K562 (cell line): ENCODE data around the gene TULP4. TPM values are rescaled to one million over a fixed set of nuclear protein-coding genes. Genes with fewer than 3 reads are reported as not detected.

Experiments used
- ATAC-seq: fragments of 200-7000 bp; cut with Tn5 transposase; 3 replicates; pipeline ENCODE4 v1.9.1; 2020; ENCODE audit warnings: moderate library complexity
- BruUV-seq: library from RNA; stranded (reverse); fragments of 400-500 nt; replicated peaks from 2 replicates; lab custom pipeline; 2021; lab: Mats Ljungman, UMichigan
- CTCF ChIA-PET: fragments of 300-600 bp; formaldehyde crosslinking; extraction: SDS; loops from one replicate; lab custom pipeline; 2021; ENCODE audit warnings: low intra/inter-chr PET ratio; lab: Yijun Ruan, JAX
- POLR2A ChIA-PET: fragments of 300-600, 350-650 bp; sonication (Branson Sonifier 250); formaldehyde crosslinking; extraction: SDS; loops from one replicate; lab custom pipeline; 2021; ENCODE audit warnings: antibody characterized with exemption, inconsistent platforms; lab: Yijun Ruan, JAX
- DNase-seq, 4 experiments: peaks; one replicate each; pipeline versions ENCODE4 v3.0.0 to v3.0.0-alpha.2; 2011 to 2018; ENCODE audit warnings: low spot score in 3 of 4, mixed read lengths in 3 of 4; ENCODE audit errors: extremely low read depth in 1 of 4
- FAIRE-seq: peaks from 2 replicates; lab custom pipeline; 2011; peaks lifted over from hg19 to GRCh38; lab: Jason Lieb, UNC
- H2AFZ ChIP-seq: 2 replicates; pipeline ENCODE4 v1.6.0; 2011; ENCODE audit warnings: low read depth, low read length, control low read depth, inconsistent platforms
- H3K27ac ChIP-seq: fragments of 200-600 bp; 3 replicates; pipeline ENCODE4 v1.8.0; 2011; ENCODE audit warnings: low read depth, mild to moderate bottlenecking, control low read depth, inconsistent platforms, low read length, moderate library complexity, mixed read lengths; ENCODE audit errors: extremely low read depth
- H3K27me3 ChIP-seq, 2 experiments: fragments of 300-600 bp in 1 of 2; 2 replicates in 1 of 2; 3 replicates in 1 of 2; pipeline versions ENCODE4 v1.6.0 to v1.8.0; 2011; ENCODE audit warnings: inconsistent platforms in 2 of 2, low read length in 2 of 2, mild to moderate bottlenecking in 1 of 2, mixed read lengths in 1 of 2, moderate library complexity in 1 of 2; ENCODE audit not compliant: control insufficient read depth in 2 of 2, insufficient read depth in 2 of 2
- H3K36me3 ChIP-seq: fragments of 300-600 bp; 3 replicates; pipeline ENCODE4 v1.8.0; 2011; ENCODE audit warnings: mild to moderate bottlenecking, low read length, inconsistent platforms; ENCODE audit not compliant: control insufficient read depth, insufficient read depth
- H3K4me1 ChIP-seq, 2 experiments: fragments of 200-600 bp in 1 of 2; replicated peaks in 1 of 2; 2 replicates in 1 of 2; 3 replicates in 1 of 2; pipeline versions ENCODE4 v1.5.1 to v1.8.0; 2011; ENCODE audit warnings: inconsistent platforms in 2 of 2, low read length in 2 of 2, mild to moderate bottlenecking in 1 of 2, mixed read lengths in 1 of 2, moderate library complexity in 1 of 2; ENCODE audit not compliant: control insufficient read depth in 2 of 2, insufficient read depth in 2 of 2
- H3K4me2 ChIP-seq: 2 replicates; pipeline ENCODE4 v1.6.1; 2011; ENCODE audit warnings: low read length, control low read depth, inconsistent platforms, mixed read lengths; ENCODE audit not compliant: insufficient read depth
- H3K4me3 ChIP-seq: fragments of 200-600 bp; sonication (generic), shearing (Covaris generic); 2 replicates; pipeline ENCODE4 v1.5.1; 2016; ENCODE audit warnings: control low read depth, inconsistent platforms
- H3K79me2 ChIP-seq: fragments of 200-600 bp; 3 replicates; pipeline ENCODE4 v1.8.0; 2011; ENCODE audit warnings: low read length, inconsistent platforms; ENCODE audit not compliant: control insufficient read depth, insufficient read depth
- H3K9ac ChIP-seq, 2 experiments: 2 replicates each; pipeline versions ENCODE4 v1.6.0 to v1.6.1; 2011; ENCODE audit warnings: low read depth in 2 of 2, low read length in 2 of 2, control low read depth in 1 of 2, inconsistent platforms in 1 of 2, mild to moderate bottlenecking in 1 of 2, mixed read lengths in 1 of 2; ENCODE audit not compliant: insufficient read depth in 1 of 2
- H3K9me1 ChIP-seq: one replicate; pipeline ENCODE4 v1.6.0; 2011; ENCODE audit warnings: inconsistent platforms, mild to moderate bottlenecking, low read length, moderate library complexity; ENCODE audit not compliant: control insufficient read depth, insufficient read depth
- H3K9me3 ChIP-seq: replicated peaks from 2 replicates; pipeline ENCODE4 v1.5.1; 2011; ENCODE audit warnings: low read depth, low read length, inconsistent platforms; ENCODE audit not compliant: control insufficient read depth, insufficient read depth
- H4K20me1 ChIP-seq: replicated peaks from 2 replicates; pipeline ENCODE4 v1.6.1; 2011; ENCODE audit warnings: low read length, inconsistent platforms, mixed read lengths; ENCODE audit not compliant: control insufficient read depth, insufficient read depth
- CEBPB ChIP-seq: fragments of 450-650 bp; IDR thresholded peaks from 2 replicates; pipeline ENCODE4 v1.6.1; 2016; ENCODE audit warnings: missing genetic modification characterization, missing compliant biosample characterization
- CEBPG ChIP-seq, 3 experiments: fragments of 200-800 bp in 1 of 3; sonication (Bioruptor generic) in 1 of 3; sonication (generic) in 1 of 3; formaldehyde crosslinking in 1 of 3; IDR thresholded peaks in 2 of 3; conservative IDR thresholded peaks in 1 of 3; 2 replicates each; pipeline versions ENCODE4 v1.6.1 to v1.8.0; 2016 to 2022; ENCODE audit warnings: missing compliant biosample characterization in 2 of 3, missing genetic modification characterization in 2 of 3, mild to moderate bottlenecking in 1 of 3, missing genetic modification reagents in 1 of 3
- DACH1 ChIP-seq: fragments of 450-650 bp; IDR thresholded peaks from 2 replicates; pipeline ENCODE4 v1.6.1; 2018; ENCODE audit not compliant: partially characterized antibody
- FIP1L1 ChIP-seq: fragments of 200-400 bp; formaldehyde crosslinking; IDR thresholded peaks from 2 replicates; pipeline ENCODE4 v1.6.1; 2018; ENCODE audit warnings: mild to moderate bottlenecking, low read depth, low read length; ENCODE audit not compliant: poor library complexity, severe bottlenecking
- FOXA1 ChIP-seq: fragments of 450-650 bp; IDR thresholded peaks from 2 replicates; pipeline ENCODE4 v1.6.1; 2016; ENCODE audit warnings: mild to moderate bottlenecking, borderline replicate concordance
- FOXA3 ChIP-seq, 2 experiments: fragments of 450-650 bp in 1 of 2; sonication (generic) in 1 of 2; formaldehyde crosslinking; IDR thresholded peaks in 1 of 2; conservative IDR thresholded peaks in 1 of 2; 2 replicates each; pipeline versions ENCODE4 v1.4.0 to v1.8.0; 2020 to 2022; ENCODE audit warnings: mild to moderate bottlenecking in 2 of 2, missing genetic modification reagents in 1 of 2
- ILF3 ChIP-seq: fragments of 450-650 bp; IDR thresholded peaks from 2 replicates; pipeline ENCODE4 v1.6.1; 2018; ENCODE audit warnings: antibody characterized with exemption, mild to moderate bottlenecking, moderate library complexity, borderline replicate concordance
- TEAD1 ChIP-seq, 2 experiments: fragments of 450-650 bp in 1 of 2; sonication (generic) in 1 of 2; formaldehyde crosslinking; IDR thresholded peaks; 2 replicates each; pipeline versions ENCODE4 v1.4.0 to v1.8.0; 2020 to 2022; ENCODE audit warnings: mild to moderate bottlenecking in 2 of 2, missing genetic modification reagents in 1 of 2
- TEAD4 ChIP-seq, 2 experiments: sonication (generic) in 1 of 2; formaldehyde crosslinking in 1 of 2; IDR thresholded peaks; 2 replicates each; pipeline versions ENCODE4 v1.6.1 to v1.8.0; 2012 to 2022; ENCODE audit warnings: borderline replicate concordance in 1 of 2, inconsistent platforms in 1 of 2, low read length in 1 of 2, mild to moderate bottlenecking in 1 of 2, missing genetic modification reagents in 1 of 2
- WGBS: fragments of 100-300 bp; shearing (Covaris generic); methylation state at CpG from one replicate; pipeline ENCODE4 v1.1.6; 2016; ENCODE audit warnings: low coverage, mixed read lengths; ENCODE audit not compliant: insufficient coverage; ENCODE audit errors: missing lambda C conversion rate; 5-methylcytosine and 5-hydroxymethylcytosine counted together
- in situ Hi-C: fragments of 300-500 bp; cut with MboI; formaldehyde crosslinking; loops from 4 replicates; pipeline ENCODE4 v1.15.0; 2018; ENCODE audit warnings: inconsistent platforms, mixed read lengths
- intact Hi-C: fragments of 100-400 bp; cut with micrococcal nuclease; formaldehyde crosslinking; loops from 2 replicates; pipeline ENCODE4 v1.14.2; 2022
- polyA plus RNA-seq, 8 experiments: library from polyadenylated mRNA; depleted of rRNA in 4 of 8; stranded (reverse) in 5 of 8; unstranded in 3 of 8; fragments of >200 nt; fragmentation: Nextera tagmentation in 2 of 8; fragmentation: Illumina TruSeq in 1 of 8; extraction: Ambion mirVana in 2 of 8; extraction: Trizol in 1 of 8; gene quantifications; 2 replicates each; pipeline versions ENCODE4 v1.2.1 to v1.2.3, GENCODE V29; 2011 to 2014; ENCODE audit warnings: inconsistent platforms in 1 of 8, missing spikeins in 1 of 8
- total RNA-seq, 7 experiments: library from RNA; depleted of rRNA in 6 of 7; stranded (reverse); fragments of >200 nt in 6 of 7; fragmentation: Illumina TruSeq in 2 of 7; extraction: Trizol in 2 of 7; gene quantifications; 2 replicates each; pipeline versions ENCODE4 v1.2.1 to v1.2.3, GENCODE V29; 2011 to 2021; ENCODE audit warnings: low replicate concordance in 1 of 7

TULP4 gene
- total and polyA plus RNA-seq, 9 of the 15 experiments (the other 6 are each of a cell fraction or from before 2014, with no cell fraction given), result 1.2 to 50.4 (median 11.0) TPM

GRCh38 chr6:158374020-158374419 is 61.8 kb downstream of the TULP4 start:
- in situ Hi-C loops (no loop called here), intact Hi-C loops (no loop called here)
- no TSS peak for BruUV-seq
- Histone ChIP-seq H3K9me1 (no peaks in the 10 kb centered on the region), H3K4me1 (peaks cover 0 to 3% of the 10 kb centered on the region in 2 experiments; a peak in 2 of 5 replicates), H3K36me3 (no peaks in the 10 kb centered on the region), H3K27ac (no peak overlapping the region), H2AFZ (no peak overlapping the region), H4K20me1 (no peaks in the 10 kb centered on the region; the same call in 1 of the 2 replicates), H3K79me2 (no peaks in the 10 kb centered on the region), H3K27me3 (no peaks in the 10 kb centered on the region), H3K4me2 (no peak overlapping the region), H3K4me3 (no peak overlapping the region), H3K9me3 (no peaks in the 10 kb centered on the region), H3K9ac (no peak overlapping the region)
- CTCF ChIA-PET, result no interaction called here
- TF ChIP-seq CEBPB (tag) (peak; percentile 91), CEBPG (CRISPR knock-in tag; IDR thresholded peaks at IDR 0.05) (peak; percentile 59), CEBPG (tag; conservative IDR thresholded peaks at IDR 0.05 in 1 of 2, IDR thresholded peaks at IDR 0.05 in 1 of 2) (peak in 1 of 2 experiments; percentile 66; a peak in 2 of 4 replicates), ILF3 (no peak), FOXA3 (CRISPR knock-in tag; conservative IDR thresholded peaks at IDR 0.05 in 1 of 2, IDR thresholded peaks at IDR 0.05 in 1 of 2) (peak in 1 of 2 experiments; percentile 20; a peak in 1 of 4 replicates), TEAD4 (IDR thresholded peaks at IDR 0.05; ENCODE audit: low read length) (peak; percentile 34; the same call in 1 of the 2 replicates), TEAD4 (CRISPR knock-in tag; IDR thresholded peaks at IDR 0.05; ENCODE audit: borderline replicate concordance) (no peak), FOXA1 (no peak), DACH1 (no peak), FIP1L1 (no peak), TEAD1 (CRISPR knock-in tag; IDR thresholded peaks at IDR 0.05) (peak in 1 of 2 experiments; percentile 52; a peak in 1 of 4 replicates)
- 55% methylated on average over 4 of the region's 5 CpGs for WGBS
- no peak for FAIRE-seq
- DNase-seq, result no peak
- POLR2A ChIA-PET, result interaction anchor here (0.9 to 1.3 kb wide), 3 partner anchors 13 to 27 kb away, joined by 3 to 4 read pairs (median 3); no protein-coding TSS in a partner anchor
- no peak for ATAC-seq
